Measurements from ENCODE around the gene IFNA16.
A peak's percentile ranks its signal among the peaks of the same experiment; 100 is the strongest.
"Not testable (repeated sequence)": the region's sequence is repeated elsewhere in the genome, so short reads cannot be mapped to it uniquely, and the experiment has no call there.

The IFNA16 gene

GRCh38 chr9:21244836-21245235 lies 27.7 kb upstream of the IFNA16 start:
- no peak overlapping the region for H3K4me3 Mint-ChIP-seq
- no peak for TF ChIP-seq CTCF (IDR thresholded peaks at IDR 0.05; ENCODE audit: unreplicated experiment in 3 of 3)
- no peaks in the 10 kb centered on the region for H3K36me3 Mint-ChIP-seq (ENCODE audit: low read depth)
- peaks cover 4% of the 10 kb centered on the region for H3K27me3 Mint-ChIP-seq (ENCODE audit: low read depth)
- no peak overlapping the region for H3K27ac Mint-ChIP-seq
- H3K4me1 Mint-ChIP-seq: no peaks in the 10 kb centered on the region
- H3K9me3 Mint-ChIP-seq: peaks cover 2% of the 10 kb centered on the region

- Mint-ChIP-seq H3K4me1 (no peaks in the 10 kb centered on the region), H3K27ac (no peak within 1 kb of the TSS), H3K36me3 (ENCODE audit: low read depth) (no peaks in the 10 kb centered on the region), H3K9me3 (no peaks in the 10 kb centered on the region), H3K27me3 (ENCODE audit: low read depth) (peaks cover 5% of the 10 kb centered on the region), H3K4me3 (no peak within 1 kb of the TSS)
- TF ChIP-seq CTCF (IDR thresholded peaks at IDR 0.05; ENCODE audit: unreplicated experiment in 3 of 3): no peak
Observed at GRCh38 chr9:21239911-21240310, 22.8 kb upstream of the IFNA16 start, which contains the start of gene IFNA14. TSS of gene IFNA14 (minus strand) at chr9:21240005. CDS start at chr9:21239935, 70 bp downstream.

- H3K27me3 Mint-ChIP-seq (ENCODE audit: low read depth); H3K4me1 Mint-ChIP-seq; H3K27ac Mint-ChIP-seq; H3K4me3 Mint-ChIP-seq; H3K9me3 Mint-ChIP-seq; H3K36me3 Mint-ChIP-seq (ENCODE audit: low read depth): not testable (repeated sequence)
Observed at GRCh38 chr9:21236360-21236714, 19.2 kb upstream of the IFNA16 start.

GRCh38 chr9:21235468-21236359 lies 18.6 kb upstream of the IFNA16 start:
- TF ChIP-seq CTCF (IDR thresholded peaks at IDR 0.05; ENCODE audit: unreplicated experiment in 3 of 3): peak; percentile 42 to 59 (median 48)
- not testable (repeated sequence) for H3K36me3 Mint-ChIP-seq (ENCODE audit: low read depth); H3K27me3 Mint-ChIP-seq (ENCODE audit: low read depth); H3K4me3 Mint-ChIP-seq; H3K4me1 Mint-ChIP-seq; H3K27ac Mint-ChIP-seq; H3K9me3 Mint-ChIP-seq

- Mint-ChIP-seq H3K36me3 (ENCODE audit: low read depth) (no peaks in the 10 kb centered on the region), H3K4me1 (no peaks in the 10 kb centered on the region), H3K27ac (no peak overlapping the region), H3K27me3 (ENCODE audit: low read depth) (peaks cover 5% of the 10 kb centered on the region), H3K4me3 (no peak overlapping the region), H3K9me3 (no peaks in the 10 kb centered on the region)
- no peak for TF ChIP-seq CTCF (IDR thresholded peaks at IDR 0.05; ENCODE audit: unreplicated experiment in 3 of 3)
Observed at GRCh38 chr9:21234153-21234687, 17.1 kb upstream of the IFNA16 start.

GRCh38 chr9:21233258-21233657 lies 16.1 kb upstream of the IFNA16 start:
- Mint-ChIP-seq H3K4me1 (no peaks in the 10 kb centered on the region), H3K27me3 (ENCODE audit: low read depth) (peaks cover 5% of the 10 kb centered on the region), H3K4me3 (no peak overlapping the region), H3K27ac (no peak overlapping the region), H3K9me3 (no peaks in the 10 kb centered on the region), H3K36me3 (ENCODE audit: low read depth) (no peaks in the 10 kb centered on the region)
- TF ChIP-seq CTCF (IDR thresholded peaks at IDR 0.05; ENCODE audit: unreplicated experiment in 3 of 3): no peak
